K562 (cell line): Measurements from ENCODE around the gene TNNT1. TPM values are rescaled to one million over a fixed set of nuclear protein-coding genes. Genes with fewer than 3 reads are reported as not detected.

Experiments
- ADNP ChIP-seq: fragments of 200-800 bp; sonication (Bioruptor generic); IDR thresholded peaks from 2 replicates; pipeline ENCODE4 v1.6.1; 2016; ENCODE audit warnings: missing genetic modification characterization, missing compliant biosample characterization
- BRD9 ChIP-seq: fragments of 450-650 bp; IDR thresholded peaks from 2 replicates; pipeline ENCODE4 v1.6.1; 2018; ENCODE audit warnings: low read depth; ENCODE audit not compliant: partially characterized antibody
- CBFA2T3 ChIP-seq: fragments of 450-650 bp; IDR thresholded peaks from 2 replicates; pipeline ENCODE4 v1.6.1; 2017
- E2F1 ChIP-seq: sonication (generic); formaldehyde crosslinking; IDR thresholded peaks from 2 replicates; pipeline ENCODE4 v1.8.1; 2023; ENCODE audit warnings: mild to moderate bottlenecking, missing genetic modification reagents, moderate library complexity
- EP300 ChIP-seq: IDR thresholded peaks from 2 replicates; pipeline ENCODE4 v1.6.1; 2012; ENCODE audit warnings: low read length, improper control_type of control experiment
- FOXK2 ChIP-seq, 2 experiments: fragments of 450-650 bp; IDR thresholded peaks in 1 of 2; conservative IDR thresholded peaks in 1 of 2; 2 replicates each; pipeline ENCODE4 v1.6.1; 2016; ENCODE audit warnings: low read depth in 2 of 2, mild to moderate bottlenecking in 1 of 2
- GABPB1 ChIP-seq: sonication (generic); formaldehyde crosslinking; IDR thresholded peaks from 2 replicates; pipeline ENCODE4 v1.8.0; 2022; ENCODE audit warnings: mild to moderate bottlenecking, missing genetic modification reagents
- GTF3C2 ChIP-seq: IDR thresholded peaks from 3 replicates; pipeline ENCODE4 v1.6.1; 2011; ENCODE audit warnings: borderline replicate concordance, mild to moderate bottlenecking, moderate library complexity; ENCODE audit not compliant: insufficient read length; ENCODE audit errors: extremely low read depth
- HMBOX1 ChIP-seq: sonication (generic); IDR thresholded peaks from 2 replicates; pipeline ENCODE4 v1.6.1; 2016
- KHSRP ChIP-seq: fragments of 450-650 bp; IDR thresholded peaks from 2 replicates; pipeline ENCODE4 v1.6.1; 2017
- LCOR ChIP-seq: sonication (generic); formaldehyde crosslinking; IDR thresholded peaks from 2 replicates; pipeline ENCODE4 v1.8.0; 2022; ENCODE audit warnings: mild to moderate bottlenecking, missing genetic modification reagents
- MEF2D ChIP-seq: conservative IDR thresholded peaks from 2 replicates; pipeline ENCODE4 v1.6.1; 2016; ENCODE audit warnings: low read depth, missing genetic modification characterization, missing compliant biosample characterization
- PTBP1 ChIP-seq: fragments of 200-400 bp; formaldehyde crosslinking; IDR thresholded peaks from 2 replicates; pipeline ENCODE4 v1.6.1; 2017; ENCODE audit warnings: low read depth, low read length
- RB1 ChIP-seq: fragments of 450-650 bp; IDR thresholded peaks from 2 replicates; pipeline ENCODE4 v1.6.1; 2017; ENCODE audit warnings: low read depth, mild to moderate bottlenecking
- SMARCC2 ChIP-seq: fragments of 450-650 bp; IDR thresholded peaks from 2 replicates; pipeline ENCODE4 v1.6.1; 2017; ENCODE audit warnings: antibody characterized with exemption, moderate library complexity, mild to moderate bottlenecking, low read depth
- SRSF1 ChIP-seq: fragments of 200-400 bp; formaldehyde crosslinking; IDR thresholded peaks from 2 replicates; pipeline ENCODE4 v1.6.1; 2017; ENCODE audit warnings: mild to moderate bottlenecking, low read depth, low read length, moderate library complexity
- ZBTB9 ChIP-seq: fragments of 450-650 bp; formaldehyde crosslinking; IDR thresholded peaks from 2 replicates; pipeline ENCODE4 v1.4.0; 2020; ENCODE audit warnings: mild to moderate bottlenecking, moderate library complexity
- ZMIZ1 ChIP-seq, 2 experiments: fragments of 150-350 bp in 1 of 2; IDR thresholded peaks; 2 replicates each; pipeline ENCODE4 v1.6.1; 2012 to 2016; ENCODE audit warnings: low read depth in 2 of 2, low read length in 2 of 2, mild to moderate bottlenecking in 1 of 2, moderate library complexity in 1 of 2
- ZNF830 ChIP-seq: fragments of 250-450 bp; sonication (Bioruptor Pico); IDR thresholded peaks from 2 replicates; pipeline ENCODE4 v1.5.0; 2021; ENCODE audit warnings: mild to moderate bottlenecking
- polyA plus RNA-seq, 8 experiments: library from polyadenylated mRNA; depleted of rRNA in 4 of 8; stranded (reverse) in 5 of 8; unstranded in 3 of 8; fragments of >200 nt; fragmentation: Nextera tagmentation in 2 of 8; fragmentation: Illumina TruSeq in 1 of 8; extraction: Ambion mirVana in 2 of 8; extraction: Trizol in 1 of 8; gene quantifications; 2 replicates each; pipeline versions ENCODE4 v1.2.1 to v1.2.3, GENCODE V29; 2011 to 2014; ENCODE audit warnings: inconsistent platforms in 1 of 8, missing spikeins in 1 of 8
- total RNA-seq, 7 experiments: library from RNA; depleted of rRNA in 6 of 7; stranded (reverse); fragments of >200 nt in 6 of 7; fragmentation: Illumina TruSeq in 2 of 7; extraction: Trizol in 2 of 7; gene quantifications; 2 replicates each; pipeline versions ENCODE4 v1.2.1 to v1.2.3, GENCODE V29; 2011 to 2021; ENCODE audit warnings: low replicate concordance in 1 of 7

TNNT1 gene
- total and polyA plus RNA-seq, 9 of the 15 experiments (the other 6 are each of a cell fraction or from before 2014, with no cell fraction given) = 31.8 to 390 (median 227) TPM

- TF ChIP-seq MEF2D (no peak), E2F1 (CRISPR knock-in tag) (peak; percentile 42; the same call in 1 of the 2 replicates), RB1 (0 out of 2 replicates have a peak, but pooled peaks have one; percentile 53), GTF3C2 (no peak), PTBP1 (no peak), ZBTB9 (0 out of 2 replicates have a peak, but pooled peaks have one; percentile 44), HMBOX1 (no peak), ZMIZ1 (IDR thresholded peaks at IDR 0.05; ENCODE audit: low read depth in 2 of 2, low read length in 2 of 2) (no peak; a peak in 1 of 4 replicates), FOXK2 (conservative IDR thresholded peaks at IDR 0.05 in 1 of 2, IDR thresholded peaks at IDR 0.05 in 1 of 2; ENCODE audit: low read depth in 2 of 2) (no peak), SRSF1 (no peak), SMARCC2 (no peak), CBFA2T3 (no peak), GABPB1 (CRISPR knock-in tag) (peak; percentile 61), LCOR (CRISPR knock-in tag) (0 out of 2 replicates have a peak, but pooled peaks have one; percentile 4), KHSRP (no peak), ADNP (tag) (no peak), BRD9 (no peak), EP300 (no peak), ZNF830 (CRISPR knock-in tag) (no peak)
Observed at GRCh38 chr19:55165952-55166529, 17.0 kb upstream of the TNNT1 start (continued).
